Measurements from ENCODE around the gene KIAA0232. TPM values are rescaled to one million over a fixed set of nuclear protein-coding genes. Genes with fewer than 3 reads are reported as not detected.

Gene KIAA0232
- total and polyA plus RNA-seq, 9 of the 15 experiments (the other 6 are each of a cell fraction or from before 2014, with no cell fraction given), result 3.5 to 17.4 (median 13.0) TPM

- 59% methylated on average over 11 of the region's 11 CpGs for whole genome bisulfite sequencing (ENCODE audit: insufficient coverage, low coverage, missing lambda C conversion rate)
- no peak for DNase-seq (ENCODE audit: extremely low read depth in 1 of 4, low spot score in 3 of 4)
- no peaks in the 10 kb centered on the region for H3K27me3 ChIP-seq (ENCODE audit: control insufficient read depth in 2 of 2, insufficient read depth in 2 of 2, low read length in 2 of 2)
- CTCF ChIA-PET (ENCODE audit: low intra/inter-chr PET ratio), result no interaction called here
- FAIRE-seq, result no peak
- no peaks in the 10 kb centered on the region for H3K9me3 ChIP-seq (replicated peaks; ENCODE audit: control insufficient read depth, insufficient read depth, low read depth, low read length)
- H3K4me3 ChIP-seq, result no peak overlapping the region
- peak overlapping the region in 1 of 2 experiments; percentile 80; a peak in 1 of 4 replicates for H3K9ac ChIP-seq (ENCODE audit: insufficient read depth in 1 of 2, low read depth in 2 of 2, low read length in 2 of 2)
- no peaks in the 10 kb centered on the region for H3K79me2 ChIP-seq (ENCODE audit: control insufficient read depth, insufficient read depth, low read length)
- no peaks in the 10 kb centered on the region for H4K20me1 ChIP-seq (replicated peaks; ENCODE audit: control insufficient read depth, insufficient read depth, low read length)
- H3K4me1 ChIP-seq (replicated peaks in 1 of 2; ENCODE audit: control insufficient read depth in 2 of 2, insufficient read depth in 2 of 2, low read length in 2 of 2), result peaks cover 28 to 52% of the 10 kb centered on the region in 2 experiments
- TF ChIP-seq ZNF398 (CRISPR knock-in tag; IDR thresholded peaks at IDR 0.05) (no peak), ARID4B (CRISPR knock-in tag; IDR thresholded peaks at IDR 0.05) (no peak), POLR2AphosphoS2 (IDR thresholded peaks at IDR 0.05; ENCODE audit: low read length) (no peak), ZNF280B (CRISPR knock-in tag; IDR thresholded peaks at IDR 0.05) (no peak), HOMEZ (CRISPR knock-in tag; IDR thresholded peaks at IDR 0.05) (no peak), PTRF (tag; IDR thresholded peaks at IDR 0.05) (no peak)
- BruUV-seq (replicated peaks), result no TSS peak
- H3K36me3 ChIP-seq (ENCODE audit: control insufficient read depth, insufficient read depth, low read length), result no peaks in the 10 kb centered on the region
- peak overlapping the region; percentile 73; the same call in 1 of the 2 replicates for H2AFZ ChIP-seq (ENCODE audit: low read depth, low read length)
- in situ Hi-C loops (cut with MboI) (no loop called here), intact Hi-C loops (cut with micrococcal nuclease) (no loop called here)
- H3K27ac ChIP-seq (ENCODE audit: extremely low read depth, low read depth, low read length), result no peak overlapping the region
- POLR2A ChIA-PET, result interaction anchor here (1.0 kb wide), 1 partner anchor 13 kb away, joined by 4 read pairs; no protein-coding TSS in a partner anchor
- no peaks in the 10 kb centered on the region for H3K9me1 ChIP-seq (ENCODE audit: control insufficient read depth, insufficient read depth, low read length)
- H3K4me2 ChIP-seq (ENCODE audit: insufficient read depth, low read length), result no peak overlapping the region
- no peak for ATAC-seq
Observed at GRCh38 chr4:6747294-6748051, 35.1 kb upstream of the KIAA0232 start.

All from K562 (cell line).